Chondrocyte (in vitro differentiated cells): ENCODE measurements around the gene MXD1. TPM values are rescaled to one million over a fixed set of nuclear protein-coding genes. Genes with fewer than 3 reads are reported as not detected.
A peak's percentile ranks its signal among the peaks of the same experiment; 100 is the strongest.

Experiments
- DNase-seq: peaks from one replicate; pipeline ENCODE4 v3.0.0; 2021; ENCODE audit warnings: mixed read lengths, low spot score
- H3K27ac Mint-ChIP-seq: one replicate; pipeline ENCODE4 v1.8.0; 2021; ENCODE audit warnings: mild to moderate bottlenecking, moderate library complexity, mixed read lengths; ENCODE audit not compliant: unreplicated experiment
- H3K27me3 Mint-ChIP-seq: 2 replicates; pipeline ENCODE4 v1.8.0; 2021; ENCODE audit warnings: low read depth, mixed read lengths
- H3K36me3 Mint-ChIP-seq: 2 replicates; pipeline ENCODE4 v1.8.0; 2021; ENCODE audit warnings: low read depth, mixed read lengths
- H3K4me1 Mint-ChIP-seq: 2 replicates; pipeline ENCODE4 v1.8.0; 2021; ENCODE audit warnings: low read depth, mild to moderate bottlenecking, mixed read lengths
- H3K4me3 Mint-ChIP-seq: one replicate; pipeline ENCODE4 v1.8.0; 2021; ENCODE audit warnings: mild to moderate bottlenecking, moderate library complexity, mixed read lengths; ENCODE audit not compliant: unreplicated experiment
- H3K9me3 Mint-ChIP-seq: 2 replicates; pipeline ENCODE4 v1.8.0; 2021; ENCODE audit warnings: low read depth, mixed read lengths
- CTCF ChIP-seq: fragments of 200-600 bp; sonication (generic); IDR thresholded peaks from 2 replicates; pipeline ENCODE4 v1.5.0; 2021; ENCODE audit warnings: antibody characterized with exemption, mild to moderate bottlenecking, moderate library complexity
- total RNA-seq: library from RNA; stranded (reverse); gene quantifications from 3 replicates; pipeline ENCODE4 v1.2.1, GENCODE V29; 2021

The MXD1 gene
- total RNA-seq, 1 donor from 2014 or later = 16.9 TPM

GRCh38 chr2:69934614-69934908 lies 19.7 kb downstream of the MXD1 start:
- Mint-ChIP-seq H3K4me1 (peaks cover 38% of the 10 kb centered on the region), H3K36me3 (peaks cover 34% of the 10 kb centered on the region), H3K27ac (peak overlapping the region; percentile 97), H3K9me3 (no peaks in the 10 kb centered on the region), H3K27me3 (no peaks in the 10 kb centered on the region), H3K4me3 (peak overlapping the region; percentile 51)
- no peak for TF ChIP-seq CTCF
- no peak for DNase-seq

GRCh38 chr2:69935011-69935410 lies 20.1 kb downstream of the MXD1 start:
- Mint-ChIP-seq H3K4me3 (no peak overlapping the region), H3K27ac (no peak overlapping the region), H3K9me3 (no peaks in the 10 kb centered on the region), H3K27me3 (no peaks in the 10 kb centered on the region), H3K36me3 (peaks cover 37% of the 10 kb centered on the region), H3K4me1 (peaks cover 38% of the 10 kb centered on the region)
- TF ChIP-seq CTCF = no peak
- DNase-seq = no peak

GRCh38 chr2:69936906-69937305 lies 22.0 kb downstream of the MXD1 start:
- Mint-ChIP-seq H3K4me3 (no peak overlapping the region), H3K4me1 (peaks cover 34% of the 10 kb centered on the region), H3K9me3 (no peaks in the 10 kb centered on the region), H3K36me3 (peaks cover 37% of the 10 kb centered on the region), H3K27ac (peak overlapping the region; percentile 68), H3K27me3 (no peaks in the 10 kb centered on the region)
- TF ChIP-seq CTCF = no peak
- DNase-seq = no peak

- Mint-ChIP-seq H3K27ac (no peak overlapping the region), H3K9me3 (no peaks in the 10 kb centered on the region), H3K4me3 (no peak overlapping the region), H3K36me3 (peaks cover 40% of the 10 kb centered on the region), H3K27me3 (no peaks in the 10 kb centered on the region), H3K4me1 (peaks cover 29% of the 10 kb centered on the region)
- no peak for DNase-seq
- TF ChIP-seq CTCF = no peak
Observed at GRCh38 chr2:69937968-69938367, 23.1 kb downstream of the MXD1 start.

- no peak for DNase-seq
- Mint-ChIP-seq H3K9me3 (no peaks in the 10 kb centered on the region), H3K36me3 (peaks cover 45% of the 10 kb centered on the region), H3K4me1 (peaks cover 14% of the 10 kb centered on the region), H3K27me3 (no peaks in the 10 kb centered on the region), H3K4me3 (no peak overlapping the region), H3K27ac (no peak overlapping the region)
- no peak for TF ChIP-seq CTCF
Observed at GRCh38 chr2:69939722-69940121, 24.8 kb downstream of the MXD1 start.
